ENCODE results near the gene HSD11B1L.

DNA sequence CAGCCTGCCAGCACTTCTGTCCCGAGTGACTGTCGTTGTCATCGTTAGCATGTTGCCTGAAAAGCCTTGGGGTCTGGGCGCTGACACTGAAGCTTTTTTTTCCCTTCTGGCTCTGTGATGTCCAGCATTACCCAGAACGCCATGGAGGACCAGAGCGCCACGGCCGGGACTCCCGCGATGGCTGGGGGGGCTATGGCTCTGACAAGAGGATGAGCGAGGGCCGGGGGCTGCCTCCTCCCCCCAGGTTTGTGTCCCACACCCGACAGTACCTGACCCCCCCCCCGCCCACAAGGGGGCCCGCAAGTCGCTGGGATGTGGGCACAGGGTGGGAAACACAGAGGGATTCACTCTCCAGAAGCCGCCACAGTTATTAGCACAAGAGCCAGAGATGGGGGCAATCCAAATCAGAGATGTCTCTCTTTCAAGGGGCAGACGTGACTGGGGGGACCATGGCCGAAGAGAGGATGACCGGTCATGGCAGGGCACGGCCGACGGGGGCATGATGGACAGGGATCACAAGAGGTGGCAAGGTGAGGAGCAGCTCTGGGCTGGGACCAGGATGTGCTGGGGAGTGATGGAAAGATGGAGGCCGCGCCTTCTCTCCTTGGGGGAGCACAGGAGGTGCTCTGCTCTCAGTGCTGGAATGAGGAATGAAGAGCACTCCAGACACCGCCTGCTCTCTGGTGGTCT is 13.8 kb upstream of the HSD11B1L start:
- TF ChIP-seq CTCF (conservative IDR thresholded peaks at IDR 0.05 in 1 of 2, IDR thresholded peaks at IDR 0.05 in 1 of 2; ENCODE audit: extremely low read depth in 1 of 2, insufficient read depth in 1 of 2, low read depth in 1 of 2, low read length in 2 of 2), result no peak
- no peak for TF ChIP-seq EZH2 (IDR thresholded peaks at IDR 0.05; ENCODE audit: borderline replicate concordance, low read length)
